Measurements from ENCODE around the gene OR10P1. TPM values are rescaled to one million over a fixed set of nuclear protein-coding genes. Genes with fewer than 3 reads are reported as not detected.

Gene OR10P1
- total and polyA plus RNA-seq, 4 donors = not detected

- no peak overlapping the region for H3K27ac ChIP-seq (ENCODE audit: low read depth in 1 of 2, low read length in 2 of 2)
- intact Hi-C loops (cut with DNase I) = no loop called here
- ATAC-seq (ENCODE audit: low FRiP score) (no peak), DNase-seq (no peak)
- H3K4me1 ChIP-seq (ENCODE audit: control insufficient read depth in 1 of 2, insufficient read depth in 2 of 2, low read length in 2 of 2) = no peaks in the 10 kb centered on the region
- no peaks in the 10 kb centered on the region for H3K36me3 ChIP-seq (ENCODE audit: control insufficient read depth in 1 of 2, insufficient read depth in 2 of 2, low read length in 1 of 2)
- H3K4me3 ChIP-seq (ENCODE audit: low read length in 2 of 2) = no peak overlapping the region
- H3K9me3 ChIP-seq (ENCODE audit: control insufficient read depth, low read length) = no peaks in the 10 kb centered on the region
- no peaks in the 10 kb centered on the region for H3K27me3 ChIP-seq (ENCODE audit: control insufficient read depth in 1 of 2, insufficient read depth in 2 of 2, low read length in 1 of 2)
Observed at GRCh38 chr12:55673638-55674037, 36.9 kb downstream of the OR10P1 start.

- Histone ChIP-seq H3K27me3 (ENCODE audit: control insufficient read depth in 1 of 2, insufficient read depth in 2 of 2, low read length in 1 of 2) (no peaks in the 10 kb centered on the region), H3K4me3 (ENCODE audit: low read length in 2 of 2) (no peak overlapping the region), H3K4me1 (ENCODE audit: control insufficient read depth in 1 of 2, insufficient read depth in 2 of 2, low read length in 2 of 2) (no peaks in the 10 kb centered on the region), H3K27ac (ENCODE audit: low read depth in 1 of 2, low read length in 2 of 2) (no peak overlapping the region), H3K36me3 (ENCODE audit: control insufficient read depth in 1 of 2, insufficient read depth in 2 of 2, low read length in 1 of 2) (no peaks in the 10 kb centered on the region), H3K9me3 (ENCODE audit: control insufficient read depth, low read length) (no peaks in the 10 kb centered on the region)
- intact Hi-C loops (cut with DNase I) = no loop called here
- DNase-seq = peak in 1 of 2 donors; percentile 17
- WGBS, 2 donors = 90 to 91% methylated on average over 8 of the region's 8 CpGs
- ATAC-seq (ENCODE audit: low FRiP score) = no peak
Observed at GRCh38 chr12:55675666-55676065, 39.0 kb downstream of the OR10P1 start.

GRCh38 chr12:55676707-55677106 lies 40.0 kb downstream of the OR10P1 start:
- no peak overlapping the region for H3K27ac ChIP-seq (ENCODE audit: low read depth in 1 of 2, low read length in 2 of 2)
- 73 to 92% methylated on average over 6 of the region's 6 CpGs for WGBS, 2 donors
- intact Hi-C loops (cut with DNase I) = no loop called here
- ATAC-seq (ENCODE audit: low FRiP score) (no peak), DNase-seq (no peak)
- H3K36me3 ChIP-seq (ENCODE audit: control insufficient read depth in 1 of 2, insufficient read depth in 2 of 2, low read length in 1 of 2) = no peaks in the 10 kb centered on the region
- H3K27me3 ChIP-seq (ENCODE audit: control insufficient read depth in 1 of 2, insufficient read depth in 2 of 2, low read length in 1 of 2) = no peaks in the 10 kb centered on the region
- no peaks in the 10 kb centered on the region for H3K9me3 ChIP-seq (ENCODE audit: control insufficient read depth, low read length)
- no peak overlapping the region for H3K4me3 ChIP-seq (ENCODE audit: low read length in 2 of 2)
- no peaks in the 10 kb centered on the region for H3K4me1 ChIP-seq (ENCODE audit: control insufficient read depth in 1 of 2, insufficient read depth in 2 of 2, low read length in 2 of 2)

- H3K27ac ChIP-seq (ENCODE audit: low read depth in 1 of 2, low read length in 2 of 2) = no peak overlapping the region
- intact Hi-C loops (cut with DNase I) = loop anchor here in 1 of 2 donors (2.0 kb wide), 2 partner anchors 41 to 57 kb away; partner anchors contain the start of gene RDH5
- WGBS, 2 donors = 94% methylated on average over 5 of the region's 5 CpGs
- H3K4me3 ChIP-seq (ENCODE audit: low read length in 2 of 2) = no peak overlapping the region
- no peaks in the 10 kb centered on the region for H3K36me3 ChIP-seq (ENCODE audit: control insufficient read depth in 1 of 2, insufficient read depth in 2 of 2, low read length in 1 of 2)
- DNase-seq (peak in 1 of 2 donors; percentile 61), ATAC-seq (ENCODE audit: low FRiP score) (no peak)
- no peaks in the 10 kb centered on the region for H3K9me3 ChIP-seq (ENCODE audit: control insufficient read depth, low read length)
- H3K4me1 ChIP-seq (ENCODE audit: control insufficient read depth in 1 of 2, insufficient read depth in 2 of 2, low read length in 2 of 2) = no peaks in the 10 kb centered on the region
- no peaks in the 10 kb centered on the region for H3K27me3 ChIP-seq (ENCODE audit: control insufficient read depth in 1 of 2, insufficient read depth in 2 of 2, low read length in 1 of 2)
Observed at GRCh38 chr12:55679691-55680090, 43.0 kb downstream of the OR10P1 start.

GRCh38 chr12:55681142-55682077 lies 44.7 kb downstream of the OR10P1 start:
- H3K27ac ChIP-seq (ENCODE audit: low read depth in 1 of 2, low read length in 2 of 2) = no peak overlapping the region
- H3K4me1 ChIP-seq (ENCODE audit: control insufficient read depth in 1 of 2, insufficient read depth in 2 of 2, low read length in 2 of 2) = no peaks in the 10 kb centered on the region
- 9 to 10% methylated on average over 17 of the region's 17 CpGs for WGBS, 2 donors
- H3K4me3 ChIP-seq (ENCODE audit: low read length in 2 of 2) = no peak overlapping the region
- H3K9me3 ChIP-seq (ENCODE audit: control insufficient read depth, low read length) = no peaks in the 10 kb centered on the region
- intact Hi-C loops (cut with DNase I) = loop anchor here in 1 of 2 donors (2.0 kb wide), 3 partner anchors 21 to 55 kb away; partner anchors contain the start of gene RDH5
- DNase-seq (peak; percentile 78 to 84), ATAC-seq (ENCODE audit: low FRiP score) (peak; percentile 70)
- no peaks in the 10 kb centered on the region for H3K27me3 ChIP-seq (ENCODE audit: control insufficient read depth in 1 of 2, insufficient read depth in 2 of 2, low read length in 1 of 2)
- peaks cover 0 to 4% of the 10 kb centered on the region in 2 donors for H3K36me3 ChIP-seq (ENCODE audit: control insufficient read depth in 1 of 2, insufficient read depth in 2 of 2, low read length in 1 of 2)

- DNase-seq (peak in 1 of 2 donors; percentile 62), ATAC-seq (ENCODE audit: low FRiP score) (peak; percentile 3)
- WGBS, 2 donors = 84 to 87% methylated on average over 13 of the region's 13 CpGs
- intact Hi-C loops (cut with DNase I) = loop anchor here in 1 of 2 donors (2.0 kb wide), 1 partner anchor 21 kb away; no protein-coding TSS in a partner anchor
- Histone ChIP-seq H3K36me3 (ENCODE audit: control insufficient read depth in 1 of 2, insufficient read depth in 2 of 2, low read length in 1 of 2) (peaks cover 0 to 6% of the 10 kb centered on the region in 2 donors), H3K4me1 (ENCODE audit: control insufficient read depth in 1 of 2, insufficient read depth in 2 of 2, low read length in 2 of 2) (no peaks in the 10 kb centered on the region), H3K27ac (ENCODE audit: low read depth in 1 of 2, low read length in 2 of 2) (no peak overlapping the region), H3K4me3 (ENCODE audit: low read length in 2 of 2) (no peak overlapping the region), H3K27me3 (ENCODE audit: control insufficient read depth in 1 of 2, insufficient read depth in 2 of 2, low read length in 1 of 2) (no peaks in the 10 kb centered on the region), H3K9me3 (ENCODE audit: control insufficient read depth, low read length) (no peaks in the 10 kb centered on the region)
Observed at GRCh38 chr12:55682087-55682796, 45.5 kb downstream of the OR10P1 start.

- H3K36me3 ChIP-seq (ENCODE audit: control insufficient read depth in 1 of 2, insufficient read depth in 2 of 2, low read length in 1 of 2) = peaks cover 5 to 9% of the 10 kb centered on the region in 2 donors
- ATAC-seq (ENCODE audit: low FRiP score) = no peak
- H3K9me3 ChIP-seq (ENCODE audit: control insufficient read depth, low read length) = no peaks in the 10 kb centered on the region
- no peak overlapping the region for H3K4me3 ChIP-seq (ENCODE audit: low read length in 2 of 2)
- intact Hi-C loops (cut with DNase I) = loop anchor here in 1 of 2 donors (2.0 kb wide), 1 partner anchor 19 kb away; no protein-coding TSS in a partner anchor
- H3K4me1 ChIP-seq (ENCODE audit: control insufficient read depth in 1 of 2, insufficient read depth in 2 of 2, low read length in 2 of 2) = no peaks in the 10 kb centered on the region
- 84% methylated on average over 7 of the region's 7 CpGs for WGBS, 2 donors
- peak in 1 of 2 donors; percentile 35 for DNase-seq
- H3K27me3 ChIP-seq (ENCODE audit: control insufficient read depth in 1 of 2, insufficient read depth in 2 of 2, low read length in 1 of 2) = no peaks in the 10 kb centered on the region
- no peak overlapping the region for H3K27ac ChIP-seq (ENCODE audit: low read depth in 1 of 2, low read length in 2 of 2)
Observed at GRCh38 chr12:55683676-55684075, 47.0 kb downstream of the OR10P1 start.

- Histone ChIP-seq H3K4me1 (ENCODE audit: control insufficient read depth in 1 of 2, insufficient read depth in 2 of 2, low read length in 2 of 2) (no peaks in the 10 kb centered on the region), H3K27me3 (ENCODE audit: control insufficient read depth in 1 of 2, insufficient read depth in 2 of 2, low read length in 1 of 2) (no peaks in the 10 kb centered on the region), H3K27ac (ENCODE audit: low read depth in 1 of 2, low read length in 2 of 2) (no peak overlapping the region), H3K36me3 (ENCODE audit: control insufficient read depth in 1 of 2, insufficient read depth in 2 of 2, low read length in 1 of 2) (peaks cover 5 to 9% of the 10 kb centered on the region in 2 donors), H3K4me3 (ENCODE audit: low read length in 2 of 2) (no peak overlapping the region), H3K9me3 (ENCODE audit: control insufficient read depth, low read length) (no peaks in the 10 kb centered on the region)
- DNase-seq = peak in 1 of 2 donors; percentile 71
- intact Hi-C loops (cut with DNase I) = no loop called here
- no peak for ATAC-seq (ENCODE audit: low FRiP score)
- WGBS, 2 donors = 86 to 89% methylated on average over 20 of the region's 20 CpGs
Observed at GRCh38 chr12:55684761-55685370, 48.2 kb downstream of the OR10P1 start.

All from aorta (tissue), 5 donors.